AG04449 (cell line): ENCODE results near the gene GBP2.
"Not testable (repeated sequence)": the region's sequence is repeated elsewhere in the genome, so short reads cannot be mapped to it uniquely, and the experiment has no call there.

Experiments
- CTCF ChIA-PET: fragments of 350-600 bp; formaldehyde crosslinking; extraction: SDS; loops from one replicate; lab custom pipeline; 2021; ENCODE audit warnings: antibody characterized with exemption; lab: Yijun Ruan, JAX
- POLR2A ChIA-PET: fragments of 400-600, 350-600 bp; formaldehyde crosslinking; extraction: SDS; loops from one replicate; lab custom pipeline; 2020; ENCODE audit warnings: antibody characterized with exemption, inconsistent platforms; lab: Yijun Ruan, JAX
- DNase-seq: peaks from one replicate; pipeline ENCODE4 v3.0.0-alpha.2; 2010; ENCODE audit warnings: low read depth, low spot score
- H3K4me3 ChIP-seq: 2 replicates; pipeline ENCODE4 v1.5.1; 2011; ENCODE audit warnings: low read depth, mild to moderate bottlenecking, control low read depth, low read length
- TF ChIP-seq, protein P1 (sequence below): IDR thresholded peaks from one replicate; pipeline ENCODE4 v1.5.1; 2011; ENCODE audit warnings: mild to moderate bottlenecking, moderate library complexity, low read length, control low read depth, inconsistent platforms; ENCODE audit not compliant: insufficient read depth; ENCODE audit errors: missing control alignments

The GBP2 gene

DNA sequence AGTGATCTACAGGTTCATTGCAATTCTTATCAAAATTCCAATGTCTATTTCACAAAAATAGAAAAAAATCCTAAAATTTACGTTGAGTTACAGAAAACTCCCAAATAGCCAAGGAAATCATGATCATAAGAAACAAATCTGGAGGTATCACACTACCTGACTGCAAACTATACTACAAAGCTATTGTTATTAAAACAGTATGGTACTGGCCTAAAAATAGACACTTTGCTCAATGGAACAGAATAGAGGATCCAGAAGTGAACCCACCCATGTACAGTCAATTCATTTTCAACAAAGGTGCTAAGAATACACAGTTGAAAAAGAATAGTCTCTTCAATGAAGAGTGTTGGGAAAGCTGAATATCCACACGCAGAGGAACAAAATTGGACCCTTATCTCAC is 30.2 kb downstream of the GBP2 start:
- CTCF ChIA-PET = interaction anchor here (1.6 kb wide), 1 partner anchor 10 kb away, joined by 11 read pairs; no protein-coding TSS in a partner anchor
- POLR2A ChIA-PET = no interaction called here
- H3K4me3 ChIP-seq = no peak overlapping the region
- TF ChIP-seq, protein P1, sequence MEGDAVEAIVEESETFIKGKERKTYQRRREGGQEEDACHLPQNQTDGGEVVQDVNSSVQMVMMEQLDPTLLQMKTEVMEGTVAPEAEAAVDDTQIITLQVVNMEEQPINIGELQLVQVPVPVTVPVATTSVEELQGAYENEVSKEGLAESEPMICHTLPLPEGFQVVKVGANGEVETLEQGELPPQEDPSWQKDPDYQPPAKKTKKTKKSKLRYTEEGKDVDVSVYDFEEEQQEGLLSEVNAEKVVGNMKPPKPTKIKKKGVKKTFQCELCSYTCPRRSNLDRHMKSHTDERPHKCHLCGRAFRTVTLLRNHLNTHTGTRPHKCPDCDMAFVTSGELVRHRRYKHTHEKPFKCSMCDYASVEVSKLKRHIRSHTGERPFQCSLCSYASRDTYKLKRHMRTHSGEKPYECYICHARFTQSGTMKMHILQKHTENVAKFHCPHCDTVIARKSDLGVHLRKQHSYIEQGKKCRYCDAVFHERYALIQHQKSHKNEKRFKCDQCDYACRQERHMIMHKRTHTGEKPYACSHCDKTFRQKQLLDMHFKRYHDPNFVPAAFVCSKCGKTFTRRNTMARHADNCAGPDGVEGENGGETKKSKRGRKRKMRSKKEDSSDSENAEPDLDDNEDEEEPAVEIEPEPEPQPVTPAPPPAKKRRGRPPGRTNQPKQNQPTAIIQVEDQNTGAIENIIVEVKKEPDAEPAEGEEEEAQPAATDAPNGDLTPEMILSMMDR = no peak
- DNase-seq = no peak

- DNase-seq = no peak
- TF ChIP-seq, protein P1 = no peak
- CTCF ChIA-PET = interaction anchor here (3.1 kb wide), 1 partner anchor 269 kb away, joined by 15 read pairs; no protein-coding TSS in a partner anchor
- POLR2A ChIA-PET = no interaction called here
- no peak overlapping the region for H3K4me3 ChIP-seq
Measured at GRCh38 chr1:89089962-89090361, 36.0 kb downstream of the GBP2 start.

GRCh38 chr1:89088572-89088971 is 37.3 kb downstream of the GBP2 start:
- no peak overlapping the region for H3K4me3 ChIP-seq
- DNase-seq = no peak
- TF ChIP-seq, protein P1 = no peak
- ChIA-PET CTCF (interaction anchor here (1.4 to 3.1 kb wide), 2 partner anchors 13 to 270 kb away, joined by 4 to 15 read pairs; no protein-coding TSS in a partner anchor), POLR2A (no interaction called here)

- TF ChIP-seq, protein P1 = no peak
- ChIA-PET POLR2A (no interaction called here), CTCF (interaction anchor here (1.0 to 3.1 kb wide), 4 partner anchors 12 to 271 kb away, joined by 3 to 15 read pairs (median 4); no protein-coding TSS in a partner anchor)
- H3K4me3 ChIP-seq = no peak overlapping the region
- DNase-seq = no peak
Measured at GRCh38 chr1:89087241-89087640, 38.7 kb downstream of the GBP2 start.

GRCh38 chr1:89085781-89086180 is 40.1 kb downstream of the GBP2 start:
- ChIA-PET POLR2A (no interaction called here), CTCF (interaction anchor here (0.8 to 3.0 kb wide), 25 partner anchors 10 to 372 kb away, joined by 3 to 57 read pairs (median 4); partner anchors contain the start of genes GBP3 and GBP6)
- DNase-seq = no peak
- no peak overlapping the region for H3K4me3 ChIP-seq
- TF ChIP-seq, protein P1 = peak; percentile 75

DNA sequence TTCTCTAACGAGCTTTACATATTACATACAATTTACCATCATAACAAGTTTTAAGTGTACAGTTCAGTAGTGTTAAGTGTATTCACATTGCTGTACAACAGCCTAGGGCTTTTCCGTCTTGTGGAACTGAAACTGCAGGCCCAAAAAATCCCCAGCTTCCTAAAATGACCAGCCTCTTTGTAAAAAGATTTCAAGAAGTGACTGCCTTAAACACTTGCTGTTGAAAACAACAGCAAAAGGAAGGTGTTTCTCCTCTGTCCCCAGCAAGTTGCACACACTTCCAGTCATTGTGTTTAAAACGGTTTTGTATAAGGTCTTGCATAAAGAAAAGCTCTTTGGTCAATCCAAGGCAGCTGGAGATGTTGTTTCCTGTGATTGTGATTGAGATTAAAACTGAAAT is 44.9 kb downstream of the GBP2 start:
- CTCF ChIA-PET = interaction anchor here (1.6 kb wide), 1 partner anchor 69 kb away, joined by 5 read pairs; no protein-coding TSS in a partner anchor

DNA sequence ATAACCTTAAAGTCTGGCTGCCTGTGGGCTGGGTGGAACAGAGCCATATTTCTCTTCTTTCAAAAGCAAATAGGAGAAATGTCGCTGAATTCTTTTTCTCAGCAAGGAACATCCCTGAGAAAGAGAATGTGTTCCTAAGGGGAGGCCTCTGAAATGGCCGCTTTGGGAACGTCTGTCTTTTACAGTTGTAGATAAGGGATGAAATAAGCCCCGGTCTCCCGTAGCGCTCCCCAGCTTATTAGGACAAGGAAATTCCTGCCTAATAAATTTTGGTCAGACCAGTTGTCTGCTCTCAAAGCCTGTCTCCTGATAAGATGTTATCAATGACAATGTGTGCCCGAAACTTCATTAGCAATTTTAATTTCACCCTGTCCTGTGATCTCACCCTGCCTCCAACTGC is 45.8 kb downstream of the GBP2 start:
- CTCF ChIA-PET = interaction anchor here (1.6 kb wide), 1 partner anchor 70 kb away, joined by 5 read pairs; no protein-coding TSS in a partner anchor
- H3K4me3 ChIP-seq, DNase-seq, POLR2A ChIA-PET: not testable (repeated sequence)

More for the DNA sequence above, 44.9 kb downstream of the GBP2 start:
- POLR2A ChIA-PET = no interaction called here
- no peak for DNase-seq
- H3K4me3 ChIP-seq = no peak overlapping the region
- TF ChIP-seq, protein P1 = no peak

DNA sequence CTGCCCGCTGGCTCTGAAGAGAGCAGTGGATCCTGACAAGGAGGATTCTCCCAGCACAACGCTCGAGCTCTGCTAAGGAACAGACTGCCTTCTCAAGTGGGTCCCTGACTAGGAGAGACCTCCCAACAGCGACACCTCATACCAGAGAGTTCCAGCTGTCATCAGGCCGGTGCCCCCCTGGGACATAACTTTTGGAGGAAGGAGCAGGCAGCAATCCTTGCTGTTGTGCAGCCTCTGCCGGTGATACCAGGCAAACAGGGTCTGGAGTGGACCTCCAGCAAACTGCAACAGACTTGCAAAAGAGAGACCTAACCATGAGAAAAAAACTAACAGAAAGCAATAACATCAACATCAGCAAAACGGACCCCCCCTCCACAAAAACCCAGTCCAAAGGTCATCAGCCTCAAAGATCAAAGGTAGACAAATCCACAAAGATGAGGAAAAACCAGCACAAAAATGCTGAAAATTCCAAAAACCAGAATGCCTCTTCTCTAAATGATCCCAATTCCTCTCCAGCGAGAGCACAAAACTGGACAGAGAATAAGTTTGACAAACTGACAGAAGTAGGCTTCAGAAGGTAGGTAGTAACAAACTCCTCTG is 53.3 kb downstream of the GBP2 start:
- CTCF ChIA-PET = interaction anchor here (2.4 kb wide), 1 partner anchor 13 kb away, joined by 5 read pairs; no protein-coding TSS in a partner anchor
- POLR2A ChIA-PET = not testable (repeated sequence)

More for the DNA sequence above, 53.3 kb downstream of the GBP2 start:
- H3K4me3 ChIP-seq, DNase-seq: not testable (repeated sequence)
